Activated CD8-positive, alpha-beta T cell treated with anti-CD3 and anti-CD28 coated beads for 36 hours (primary cell): ENCODE results near the gene UGDH. TPM values are rescaled to one million over a fixed set of nuclear protein-coding genes. Genes with fewer than 3 reads are reported as not detected.
"Not testable (repeated sequence)": the region's sequence is repeated elsewhere in the genome, so short reads cannot be mapped to it uniquely, and the experiment has no call there.

Experiments
- ATAC-seq: fragments of 200-7000 bp; cut with Tn5 transposase; one replicate; pipeline ENCODE4 v1.10.0; 2021; ENCODE audit warnings: mild to moderate bottlenecking, moderate library complexity
- CTCF ChIA-PET: fragments of 350-600 bp; sonication (Branson Sonifier 250); formaldehyde crosslinking; loops from one replicate; lab custom pipeline; 2021; ENCODE audit warnings: antibody characterized with exemption; lab: Charles Lee
- POLR2A ChIA-PET: fragments of 350-600 bp; sonication (Branson Sonifier 250); formaldehyde crosslinking; loops from one replicate; lab custom pipeline; 2021; ENCODE audit warnings: antibody characterized with exemption; lab: Charles Lee
- DNase-seq: peaks from one replicate; pipeline ENCODE4 v3.0.0-alpha.2; 2020
- H3K27ac Mint-ChIP-seq: one replicate; pipeline ENCODE4 v1.8.0; 2021; ENCODE audit warnings: mild to moderate bottlenecking, mixed read lengths
- H3K27me3 Mint-ChIP-seq: one replicate; pipeline ENCODE4 v1.8.0; 2021; ENCODE audit warnings: mixed read lengths
- H3K36me3 Mint-ChIP-seq: one replicate; pipeline ENCODE4 v1.8.0; 2021; ENCODE audit warnings: low read depth, mixed read lengths
- H3K4me1 Mint-ChIP-seq: one replicate; pipeline ENCODE4 v1.8.0; 2021; ENCODE audit warnings: low read depth, mixed read lengths
- H3K4me3 Mint-ChIP-seq: one replicate; pipeline ENCODE4 v1.8.0; 2021; ENCODE audit warnings: mild to moderate bottlenecking, moderate library complexity, mixed read lengths
- H3K9me3 Mint-ChIP-seq: one replicate; pipeline ENCODE4 v1.8.0; 2021; ENCODE audit warnings: mixed read lengths
- intact Hi-C: fragments of 100-400 bp; cut with micrococcal nuclease; formaldehyde crosslinking; loops from one replicate; pipeline ENCODE4 v1.10.0; 2022
- total RNA-seq, 2 experiments: library from RNA; stranded (reverse); gene quantifications; one replicate each; pipeline ENCODE4 v1.2.3, GENCODE V29; 2021
- TF ChIP-seq, protein P1 (sequence below): fragments of 200-600 bp; IDR thresholded peaks from one replicate; pipeline ENCODE4 v1.8.0; 2022; ENCODE audit warnings: antibody characterized with exemption, mild to moderate bottlenecking

UGDH gene
- total RNA-seq, 2 experiments from 2014 or later: 14.6 to 16.7 TPM

GRCh38 chr4:39542611-39543012 lies 15.4 kb upstream of the UGDH start:
- CTCF ChIA-PET: interaction anchor here (1.2 kb wide), 2 partner anchors 17 to 27 kb away, joined by 3 read pairs; no protein-coding TSS in a partner anchor
- Mint-ChIP-seq H3K9me3 (no peaks in the 10 kb centered on the region), H3K27me3 (no peaks in the 10 kb centered on the region), H3K27ac (no peak overlapping the region), H3K4me3 (no peak overlapping the region), H3K36me3 (no peaks in the 10 kb centered on the region), H3K4me1 (no peaks in the 10 kb centered on the region)
- TF ChIP-seq, protein P1, sequence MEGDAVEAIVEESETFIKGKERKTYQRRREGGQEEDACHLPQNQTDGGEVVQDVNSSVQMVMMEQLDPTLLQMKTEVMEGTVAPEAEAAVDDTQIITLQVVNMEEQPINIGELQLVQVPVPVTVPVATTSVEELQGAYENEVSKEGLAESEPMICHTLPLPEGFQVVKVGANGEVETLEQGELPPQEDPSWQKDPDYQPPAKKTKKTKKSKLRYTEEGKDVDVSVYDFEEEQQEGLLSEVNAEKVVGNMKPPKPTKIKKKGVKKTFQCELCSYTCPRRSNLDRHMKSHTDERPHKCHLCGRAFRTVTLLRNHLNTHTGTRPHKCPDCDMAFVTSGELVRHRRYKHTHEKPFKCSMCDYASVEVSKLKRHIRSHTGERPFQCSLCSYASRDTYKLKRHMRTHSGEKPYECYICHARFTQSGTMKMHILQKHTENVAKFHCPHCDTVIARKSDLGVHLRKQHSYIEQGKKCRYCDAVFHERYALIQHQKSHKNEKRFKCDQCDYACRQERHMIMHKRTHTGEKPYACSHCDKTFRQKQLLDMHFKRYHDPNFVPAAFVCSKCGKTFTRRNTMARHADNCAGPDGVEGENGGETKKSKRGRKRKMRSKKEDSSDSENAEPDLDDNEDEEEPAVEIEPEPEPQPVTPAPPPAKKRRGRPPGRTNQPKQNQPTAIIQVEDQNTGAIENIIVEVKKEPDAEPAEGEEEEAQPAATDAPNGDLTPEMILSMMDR: no peak
- POLR2A ChIA-PET: interaction anchor here (1.0 kb wide), 1 partner anchor 387 kb away, joined by 4 read pairs; no protein-coding TSS in a partner anchor
- DNase-seq (no peak), ATAC-seq (no peak)
- intact Hi-C loops: no loop called here

DNA sequence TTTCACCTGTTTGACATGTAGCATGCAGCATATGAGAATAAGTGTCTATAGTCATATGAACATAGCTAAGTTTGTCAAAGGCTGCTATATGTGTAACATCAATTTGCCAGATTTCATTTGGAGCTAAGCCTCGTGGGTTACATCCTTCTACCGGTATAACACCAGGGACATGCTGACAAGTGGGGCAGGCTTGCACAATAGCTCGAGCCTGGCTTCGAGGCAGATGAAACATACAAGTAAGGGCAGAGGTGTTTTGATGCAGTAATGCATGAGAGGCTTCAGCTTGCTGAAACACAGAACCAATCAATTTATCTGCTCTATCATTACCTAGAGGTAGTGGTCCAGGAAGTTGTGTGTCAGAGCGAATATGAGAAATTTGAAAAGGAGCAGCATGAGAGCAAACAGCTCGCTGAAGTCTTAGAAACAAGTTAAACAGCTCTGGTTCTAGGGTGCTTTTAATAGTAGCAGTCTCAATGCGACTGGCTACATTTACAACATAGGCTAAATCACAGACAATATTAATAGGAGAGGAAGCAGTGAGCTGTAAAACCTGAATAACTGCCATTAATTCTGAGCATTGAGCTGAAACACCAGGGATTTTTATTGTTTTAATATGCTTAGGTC lies 14.9 kb upstream of the UGDH start:
- POLR2A ChIA-PET: interaction anchor here (1.0 kb wide), 1 partner anchor 387 kb away, joined by 4 read pairs; no protein-coding TSS in a partner anchor
- intact Hi-C loops: no loop called here

GRCh38 chr4:39539089-39539611 lies 11.9 kb upstream of the UGDH start:
- no peaks in the 10 kb centered on the region for H3K27me3 Mint-ChIP-seq
- H3K4me1 Mint-ChIP-seq: no peaks in the 10 kb centered on the region
- ChIA-PET POLR2A (interaction anchor here (0.5 to 0.9 kb wide), 2 partner anchors 12 to 19 kb away, joined by 3 read pairs; partner anchors contain the start of gene UGDH), CTCF (interaction anchor here (0.6 kb wide), 1 partner anchor 85 kb away, joined by 5 read pairs; no protein-coding TSS in a partner anchor)
- ATAC-seq (no peak), DNase-seq (no peak)
- H3K36me3 Mint-ChIP-seq: peaks cover 6% of the 10 kb centered on the region
- no peak overlapping the region for H3K27ac Mint-ChIP-seq
- TF ChIP-seq, protein P1: no peak
- no peak overlapping the region for H3K4me3 Mint-ChIP-seq
- intact Hi-C loops: no loop called here
- H3K9me3 Mint-ChIP-seq: no peaks in the 10 kb centered on the region

More for the DNA sequence above, 14.9 kb upstream of the UGDH start:
- H3K9me3 Mint-ChIP-seq: no peaks in the 10 kb centered on the region
- H3K4me3 Mint-ChIP-seq: no peak overlapping the region
- H3K4me1 Mint-ChIP-seq: no peaks in the 10 kb centered on the region
- H3K27ac Mint-ChIP-seq: no peak overlapping the region
- ATAC-seq (no peak), DNase-seq (no peak)
- TF ChIP-seq, protein P1: no peak
- no peaks in the 10 kb centered on the region for H3K36me3 Mint-ChIP-seq
- no peaks in the 10 kb centered on the region for H3K27me3 Mint-ChIP-seq
- CTCF ChIA-PET: interaction anchor here (1.2 kb wide), 2 partner anchors 17 to 27 kb away, joined by 3 read pairs; no protein-coding TSS in a partner anchor

GRCh38 chr4:39533541-39533940 lies 6.3 kb upstream of the UGDH start:
- intact Hi-C loops: no loop called here
- Mint-ChIP-seq H3K9me3 (peaks cover 24% of the 10 kb centered on the region), H3K4me1 (peaks cover under 1% of the 10 kb centered on the region), H3K36me3 (peaks cover 37% of the 10 kb centered on the region), H3K4me3 (no peak overlapping the region), H3K27me3 (no peaks in the 10 kb centered on the region), H3K27ac (no peak overlapping the region)
- DNase-seq (no peak), ATAC-seq (no peak)
- POLR2A ChIA-PET: no interaction called here
- TF ChIP-seq, protein P1: no peak
- CTCF ChIA-PET: no interaction called here

DNA sequence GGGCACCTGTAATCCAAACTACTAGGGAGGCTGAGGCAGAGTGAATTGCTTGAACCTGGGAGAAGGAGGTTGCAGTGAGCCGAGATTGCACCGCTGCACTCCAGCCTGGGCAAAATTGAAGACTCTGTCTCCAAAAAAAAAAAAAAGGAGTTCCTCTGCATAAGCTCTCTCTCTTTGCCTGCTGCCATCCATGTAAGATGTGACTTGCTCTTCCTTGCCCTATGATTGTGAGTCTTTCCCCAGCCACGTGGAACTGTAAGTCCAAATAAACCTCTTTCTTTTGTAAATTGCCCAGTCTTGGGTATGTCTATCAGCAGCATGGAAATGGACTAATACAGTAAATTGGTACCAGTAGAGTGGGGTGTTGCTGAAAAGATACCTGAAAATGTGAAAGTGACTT lies 5.0 kb upstream of the UGDH start:
- H3K27me3 Mint-ChIP-seq, POLR2A ChIA-PET, ATAC-seq, H3K4me1 Mint-ChIP-seq, H3K4me3 Mint-ChIP-seq, H3K27ac Mint-ChIP-seq, CTCF ChIA-PET, DNase-seq, intact Hi-C loops: not testable (repeated sequence)
- Mint-ChIP-seq H3K9me3 (peaks cover 24% of the 10 kb centered on the region), H3K36me3 (peaks cover 37% of the 10 kb centered on the region)
